GM10266 (cell line): ENCODE results near the gene TMEM198.

Source experiments
- DNase-seq: peaks from one replicate; pipeline ENCODE4 v3.0.0; 2012; ENCODE audit errors: extremely low spot score
- CTCF ChIP-seq: IDR thresholded peaks from 2 replicates; pipeline ENCODE4 v1.5.1; 2012; ENCODE audit warnings: mild to moderate bottlenecking, low read depth; ENCODE audit not compliant: control insufficient read depth, insufficient read depth; ENCODE audit errors: missing control alignments

The TMEM198 gene

GRCh38 chr2:219510512-219511135 lies 33.2 kb upstream of the TMEM198 start:
- DNase-seq, result no peak

GRCh38 chr2:219511547-219512325 lies 32.1 kb upstream of the TMEM198 start:
- no peak for DNase-seq
- TF ChIP-seq CTCF, result no peak

More at GRCh38 chr2:219510512-219511135, 33.2 kb upstream of the TMEM198 start:
- TF ChIP-seq CTCF, result no peak

GRCh38 chr2:219512524-219513216 lies 31.2 kb upstream of the TMEM198 start:
- no peak for TF ChIP-seq CTCF
- DNase-seq, result no peak

- no peak for DNase-seq
- no peak for TF ChIP-seq CTCF
Measured at GRCh38 chr2:219513787-219514186, 30.0 kb upstream of the TMEM198 start.

- DNase-seq, result no peak
- TF ChIP-seq CTCF, result no peak
Measured at GRCh38 chr2:219514196-219514761, 29.5 kb upstream of the TMEM198 start, which contains the start of gene ASIC4. TSS of gene ASIC4 (plus strand) at chr2:219514482. CDS start at chr2:219514725, 243 bp downstream.

GRCh38 chr2:219514836-219515235 lies 29.0 kb upstream of the TMEM198 start:
- DNase-seq, result no peak
- TF ChIP-seq CTCF, result no peak
